IPS-15b (cell line): ENCODE results near the gene TTYH2.
"Not testable (repeated sequence)": the region's sequence is repeated elsewhere in the genome, so short reads cannot be mapped to it uniquely, and the experiment has no call there.

ENCODE experiments used
- H3K27me3 ChIP-seq: one replicate; pipeline ENCODE4 v1.6.1; 2013; ENCODE audit warnings: low read length; ENCODE audit not compliant: control insufficient read depth, insufficient read depth
- H3K36me3 ChIP-seq: one replicate; pipeline ENCODE4 v1.6.1; 2013; ENCODE audit warnings: low read length; ENCODE audit not compliant: control insufficient read depth, insufficient read depth
- H3K4me1 ChIP-seq: one replicate; pipeline ENCODE4 v1.6.1; 2013; ENCODE audit warnings: mild to moderate bottlenecking, low read length; ENCODE audit not compliant: control insufficient read depth, insufficient read depth
- H3K4me3 ChIP-seq: one replicate; pipeline ENCODE4 v1.5.1; 2013; ENCODE audit warnings: low read depth, low read length
- H3K9ac ChIP-seq: one replicate; pipeline ENCODE4 v1.6.1; 2013; ENCODE audit warnings: low read depth, mild to moderate bottlenecking, low read length
- H3K9me3 ChIP-seq: one replicate; pipeline ENCODE4 v1.6.1; 2013; ENCODE audit warnings: mild to moderate bottlenecking, low read length; ENCODE audit not compliant: control insufficient read depth, insufficient read depth

The TTYH2 gene

DNA sequence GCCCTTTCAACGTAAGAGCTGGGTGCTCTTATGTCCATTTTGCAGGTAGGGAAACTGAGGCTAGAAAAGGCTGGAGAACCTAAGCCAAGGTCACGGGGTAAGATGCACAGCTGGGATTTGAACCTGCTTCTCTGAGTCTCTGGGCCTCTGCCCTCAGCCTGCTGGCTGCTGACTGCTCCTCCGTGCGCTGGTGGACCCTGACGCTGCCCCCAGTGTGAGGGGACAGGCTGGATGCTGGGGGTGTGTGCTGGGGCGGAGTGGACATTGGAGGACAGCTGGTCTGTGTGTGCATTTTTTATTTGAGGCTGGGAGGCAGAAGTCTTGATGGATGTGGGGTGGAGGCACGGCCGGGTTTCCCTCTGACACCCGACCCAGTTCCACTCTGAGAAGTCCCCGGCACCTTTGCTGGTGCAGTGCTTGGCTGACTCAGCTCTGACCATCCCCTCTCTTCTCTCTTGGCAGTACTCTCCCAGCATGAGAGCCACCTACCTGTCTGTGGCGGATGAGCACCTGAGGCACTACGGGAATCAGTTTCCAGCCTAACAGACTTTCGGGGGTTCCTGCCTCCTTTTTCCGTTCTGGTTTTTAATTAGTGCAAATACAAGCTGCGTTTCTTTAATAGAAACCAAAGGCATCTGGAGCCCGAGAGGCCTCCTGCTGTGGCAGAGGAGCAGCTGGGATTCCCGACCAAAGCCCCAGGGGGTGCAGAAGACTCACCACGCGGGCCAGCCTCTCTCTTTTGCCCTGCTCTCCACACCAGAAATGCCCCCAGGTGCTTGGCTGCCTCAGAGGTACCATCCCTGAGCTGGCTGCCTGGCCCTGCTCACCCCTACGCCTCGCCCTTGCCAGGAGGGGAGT is 46.5 kb downstream of the TTYH2 start:
- Histone ChIP-seq H3K27me3 (no peaks in the 10 kb centered on the region), H3K36me3 (no peaks in the 10 kb centered on the region), H3K9me3 (no peaks in the 10 kb centered on the region), H3K4me1 (peaks cover 10% of the 10 kb centered on the region), H3K4me3 (peak overlapping the region; percentile 22), H3K9ac (no peak overlapping the region)

DNA sequence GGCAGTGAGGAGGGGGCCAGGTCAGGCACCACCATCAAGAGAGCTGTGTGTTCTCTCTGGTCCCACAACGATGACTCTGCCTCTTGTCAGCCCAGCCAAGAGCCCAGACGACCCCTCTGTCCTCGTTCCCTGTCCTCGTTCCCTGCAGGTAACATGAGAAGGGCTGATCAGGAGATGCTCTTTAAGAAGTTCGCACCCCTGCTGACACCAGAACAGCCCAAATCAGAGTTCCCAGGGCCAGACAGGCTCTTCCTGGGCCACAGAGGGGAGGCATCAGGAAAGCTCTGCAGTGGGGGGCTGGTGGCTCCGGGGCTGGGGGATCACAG is 47.1 kb downstream of the TTYH2 start:
- no peaks in the 10 kb centered on the region for H3K9me3 ChIP-seq
- peaks cover 10% of the 10 kb centered on the region for H3K4me1 ChIP-seq
- H3K27me3 ChIP-seq, result no peaks in the 10 kb centered on the region
- H3K4me3 ChIP-seq, result peak overlapping the region; percentile 22
- no peaks in the 10 kb centered on the region for H3K36me3 ChIP-seq
- no peak overlapping the region for H3K9ac ChIP-seq

DNA sequence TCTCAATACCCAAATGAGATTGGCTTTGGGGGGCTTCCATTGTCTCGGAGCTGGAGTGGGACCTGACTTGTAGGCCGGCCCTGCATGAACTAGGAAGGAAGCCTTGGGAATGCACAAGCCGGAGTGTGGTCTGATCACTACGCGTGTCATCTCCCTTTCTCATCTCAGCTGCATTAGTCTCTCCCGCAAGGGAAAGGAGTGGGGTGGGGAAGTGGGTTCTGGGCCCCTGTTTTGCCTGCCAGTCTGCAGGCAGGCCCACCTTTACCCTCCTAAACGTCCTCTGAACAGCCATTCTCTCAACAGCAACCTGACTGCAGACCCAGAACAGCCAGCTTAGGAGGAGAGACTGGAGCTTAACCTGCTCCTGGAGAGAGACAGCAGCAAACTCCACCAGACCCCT is 49.2 kb downstream of the TTYH2 start:
- Histone ChIP-seq H3K9me3 (no peaks in the 10 kb centered on the region), H3K4me1 (peaks cover 10% of the 10 kb centered on the region), H3K36me3 (peaks cover 2% of the 10 kb centered on the region), H3K9ac (no peak overlapping the region), H3K4me3 (no peak overlapping the region), H3K27me3 (no peaks in the 10 kb centered on the region)

DNA sequence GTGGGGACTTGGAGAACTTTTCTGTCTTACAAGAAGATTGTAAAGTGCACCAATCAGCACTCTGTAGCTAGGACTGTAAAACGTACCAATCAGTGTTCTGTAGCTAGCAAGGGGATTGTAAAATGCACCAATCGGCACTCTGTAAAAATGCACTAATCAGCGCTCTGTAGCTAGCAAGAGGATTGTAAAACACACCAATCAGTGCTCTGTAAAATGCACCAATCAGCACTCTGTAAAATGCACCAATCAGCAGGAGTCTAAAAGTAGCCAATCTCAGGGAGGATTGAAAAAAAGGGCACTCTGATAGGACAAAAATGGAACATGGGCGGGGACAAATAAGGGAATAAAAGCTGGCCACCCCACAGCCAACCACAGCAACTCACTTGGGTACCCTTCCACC is 53.7 kb downstream of the TTYH2 start:
- not testable (repeated sequence) for H3K9ac ChIP-seq, H3K9me3 ChIP-seq, H3K4me3 ChIP-seq, H3K36me3 ChIP-seq, H3K4me1 ChIP-seq, H3K27me3 ChIP-seq

DNA sequence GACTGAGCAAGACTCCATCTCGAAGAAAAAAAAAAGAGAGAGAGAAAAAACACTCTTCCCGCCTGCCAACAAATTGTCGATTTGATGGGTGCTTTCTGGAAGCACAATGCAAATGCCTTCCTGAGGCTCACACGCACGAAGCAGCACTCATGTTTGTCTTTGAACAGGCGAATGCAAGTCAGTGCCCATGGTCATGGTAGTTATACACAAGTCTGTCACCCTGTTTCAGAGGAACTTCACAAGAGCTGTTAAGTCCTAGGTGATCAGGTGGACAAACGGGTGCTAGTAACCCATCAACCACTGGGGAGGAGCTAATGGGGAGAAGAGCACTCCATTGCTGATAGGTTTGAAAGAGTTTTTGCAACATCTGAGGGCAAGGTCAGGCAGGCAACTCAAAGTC is 54.2 kb downstream of the TTYH2 start:
- H3K9me3 ChIP-seq, result no peaks in the 10 kb centered on the region
- H3K27me3 ChIP-seq, result no peaks in the 10 kb centered on the region
- no peak overlapping the region for H3K4me3 ChIP-seq
- no peak overlapping the region for H3K9ac ChIP-seq
- H3K4me1 ChIP-seq, result peaks cover 4% of the 10 kb centered on the region
- peaks cover 2% of the 10 kb centered on the region for H3K36me3 ChIP-seq

DNA sequence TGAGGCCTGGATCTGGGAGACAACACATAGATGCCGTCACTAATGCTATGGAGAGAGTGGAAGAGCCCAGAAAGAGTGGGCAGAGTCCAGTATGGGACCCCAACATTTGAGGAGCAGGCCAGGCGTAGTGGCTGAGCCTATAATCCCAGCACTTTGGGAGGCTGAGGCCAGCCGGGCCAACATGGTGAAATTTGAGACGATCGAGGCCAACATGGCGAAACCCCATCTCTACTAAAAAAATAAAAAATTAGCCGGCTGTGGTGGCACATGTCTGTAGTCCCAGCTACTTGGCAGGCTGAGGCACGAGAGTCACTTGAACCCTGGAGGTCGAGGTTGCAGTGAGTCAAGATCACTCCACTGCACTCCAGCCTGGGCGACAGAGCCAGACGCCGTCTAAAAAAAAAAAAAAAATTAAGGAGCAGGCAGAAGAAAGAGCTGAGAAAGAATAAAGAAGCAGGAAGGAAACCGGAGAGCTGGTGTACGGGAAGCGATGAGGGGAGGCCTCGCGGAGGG is 54.7 kb downstream of the TTYH2 start:
- Histone ChIP-seq H3K4me1 (peaks cover 4% of the 10 kb centered on the region), H3K27me3 (no peaks in the 10 kb centered on the region)

DNA sequence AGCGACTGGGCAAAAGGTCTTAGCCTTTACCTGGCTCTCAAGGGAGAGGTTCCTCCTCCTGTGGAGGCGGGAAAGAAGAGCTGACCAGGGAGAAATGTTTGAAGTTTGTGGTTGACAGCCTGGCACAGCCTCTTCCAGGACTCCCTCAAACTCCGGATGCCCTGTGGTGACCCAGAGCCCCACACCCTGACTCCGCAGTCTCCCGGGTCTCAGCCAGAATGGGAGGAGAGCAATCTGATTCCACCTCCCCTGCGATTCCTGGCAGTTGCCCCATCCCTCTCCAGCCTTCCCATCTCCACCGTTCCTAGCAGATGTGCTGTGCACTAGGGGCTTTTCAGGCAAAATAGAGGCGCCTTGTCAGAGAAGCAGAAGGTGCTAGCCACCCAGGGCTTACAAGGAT is 55.2 kb downstream of the TTYH2 start:
- Histone ChIP-seq H3K4me3 (no peak overlapping the region), H3K9ac (no peak overlapping the region), H3K36me3 (peaks cover 2% of the 10 kb centered on the region), H3K27me3 (no peaks in the 10 kb centered on the region), H3K4me1 (peaks cover 4% of the 10 kb centered on the region), H3K9me3 (no peaks in the 10 kb centered on the region)

More for the DNA sequence above, 54.7 kb downstream of the TTYH2 start:
- H3K9ac ChIP-seq, result no peak overlapping the region
- H3K4me3 ChIP-seq, result no peak overlapping the region
- peaks cover 2% of the 10 kb centered on the region for H3K36me3 ChIP-seq
- no peaks in the 10 kb centered on the region for H3K9me3 ChIP-seq

DNA sequence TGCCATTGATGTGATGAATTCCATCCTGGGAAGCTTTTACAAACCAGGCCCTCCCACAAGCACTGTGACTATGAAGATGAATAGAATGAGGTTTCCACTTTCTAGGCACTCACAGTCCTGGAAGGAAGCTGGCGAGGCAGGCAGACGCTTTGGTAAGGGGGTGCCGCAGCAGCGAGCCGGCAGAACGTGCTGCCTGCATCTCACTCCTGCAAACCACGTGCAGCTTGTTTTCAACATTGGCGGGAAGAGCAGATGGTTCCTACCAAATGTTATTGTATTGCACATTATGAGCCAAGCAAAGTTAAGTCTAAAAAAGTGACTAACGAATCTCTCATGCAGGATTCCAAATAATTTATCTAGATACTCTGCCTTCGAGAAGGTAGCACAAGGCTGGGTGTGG is 57.0 kb downstream of the TTYH2 start:
- H3K4me1 ChIP-seq, result peaks cover 4% of the 10 kb centered on the region
- H3K9ac ChIP-seq, result no peak overlapping the region
- H3K27me3 ChIP-seq, result peaks cover 10% of the 10 kb centered on the region
- no peaks in the 10 kb centered on the region for H3K9me3 ChIP-seq
- H3K36me3 ChIP-seq, result peaks cover 2% of the 10 kb centered on the region
- no peak overlapping the region for H3K4me3 ChIP-seq

DNA sequence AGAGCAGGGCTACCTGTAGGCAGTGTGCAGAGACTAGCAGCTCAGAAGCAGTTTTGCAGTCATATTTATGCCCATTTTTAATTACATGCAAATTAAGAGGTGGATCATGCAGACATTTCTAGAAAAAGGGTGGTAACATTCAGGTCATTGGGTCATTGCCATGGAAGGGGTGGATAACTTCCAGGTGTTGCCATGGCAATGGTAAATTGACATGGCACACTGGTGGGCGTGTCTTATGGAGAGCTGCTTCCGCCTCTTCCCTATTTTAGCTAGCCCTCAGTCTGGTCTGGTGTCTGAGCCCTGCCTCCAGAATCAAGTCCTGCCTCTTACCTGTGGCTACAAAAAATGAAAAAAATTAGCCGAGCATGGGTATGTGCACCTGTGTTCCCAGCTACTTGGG is 57.9 kb downstream of the TTYH2 start:
- Histone ChIP-seq H3K4me1 (peaks cover 4% of the 10 kb centered on the region), H3K36me3 (peaks cover 2% of the 10 kb centered on the region), H3K9ac (no peak overlapping the region), H3K9me3 (no peaks in the 10 kb centered on the region), H3K27me3 (peaks cover 12% of the 10 kb centered on the region), H3K4me3 (no peak overlapping the region)

DNA sequence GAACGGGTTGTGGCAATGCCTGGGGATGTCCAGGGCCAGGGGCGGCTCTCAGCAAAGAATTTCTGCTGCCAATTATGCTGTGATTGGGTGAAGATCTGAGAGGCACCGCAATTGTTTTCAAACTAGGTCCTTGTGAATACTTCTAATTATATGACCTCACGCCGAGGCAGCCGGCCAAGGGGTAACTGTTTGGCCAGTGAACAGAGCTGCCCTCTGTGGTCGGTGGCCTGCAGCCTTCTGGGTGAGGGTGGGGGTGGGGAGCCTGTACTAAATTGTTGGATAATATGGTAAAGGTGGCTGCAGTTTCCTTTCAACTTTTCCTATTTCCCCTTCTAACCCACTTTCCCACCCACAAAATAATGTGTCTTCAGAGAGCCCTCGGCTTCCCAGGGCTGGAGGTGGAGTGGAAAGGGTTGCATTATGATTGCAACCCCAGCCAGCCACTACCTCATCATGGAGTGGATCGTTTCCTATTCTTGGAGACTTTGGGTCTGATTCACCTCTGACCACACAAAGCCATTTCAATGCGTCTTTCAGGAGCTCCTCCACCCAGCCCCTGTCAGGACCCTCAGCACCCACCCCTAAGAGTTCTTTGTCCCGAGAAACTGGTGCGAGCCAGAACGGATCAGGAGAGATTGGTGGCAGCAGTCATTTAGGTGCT is 58.7 kb downstream of the TTYH2 start:
- no peak overlapping the region for H3K4me3 ChIP-seq
- H3K9ac ChIP-seq, result no peak overlapping the region
- H3K36me3 ChIP-seq, result peaks cover 2% of the 10 kb centered on the region
- no peaks in the 10 kb centered on the region for H3K9me3 ChIP-seq
- H3K27me3 ChIP-seq, result peaks cover 12% of the 10 kb centered on the region
- H3K4me1 ChIP-seq, result peaks cover 4% of the 10 kb centered on the region

DNA sequence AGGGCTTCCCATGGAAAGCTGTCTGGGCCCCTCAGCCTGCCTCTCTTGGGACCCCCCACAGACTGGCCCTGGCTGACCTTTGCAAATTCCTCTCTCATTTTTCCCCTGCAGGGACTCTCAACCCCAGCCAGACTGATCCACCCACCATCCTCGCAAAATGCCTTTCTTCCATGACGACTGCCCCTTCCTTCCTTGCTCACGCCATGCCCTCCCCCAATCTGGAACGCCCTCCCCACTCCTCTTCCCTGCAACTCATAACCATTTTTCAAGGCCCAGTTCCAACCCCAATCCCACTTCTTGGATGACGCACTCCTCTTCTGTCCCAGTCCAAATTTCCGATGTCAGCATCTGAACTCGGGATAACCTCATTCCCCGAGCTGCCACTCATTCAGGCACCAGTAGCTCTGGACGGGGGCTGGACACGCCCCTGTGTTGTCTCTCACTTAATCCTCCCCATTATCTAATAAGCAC is 59.4 kb downstream of the TTYH2 start:
- no peaks in the 10 kb centered on the region for H3K9me3 ChIP-seq
- peaks cover 4% of the 10 kb centered on the region for H3K4me1 ChIP-seq
- no peaks in the 10 kb centered on the region for H3K36me3 ChIP-seq
- no peak overlapping the region for H3K4me3 ChIP-seq
- no peak overlapping the region for H3K9ac ChIP-seq
- H3K27me3 ChIP-seq, result peaks cover 12% of the 10 kb centered on the region
